ENCODE measurements around the gene SLC6A2. TPM values are rescaled to one million over a fixed set of nuclear protein-coding genes. Genes with fewer than 3 reads are reported as not detected.

Gene SLC6A2
- total RNA-seq, 1 donor from 2014 or later, result not detected

- intact Hi-C loops (cut with DNase I), result no loop called here
- ATAC-seq (peak; percentile 48), DNase-seq (ENCODE audit: missing footprints) (no peak)
Measured at GRCh38 chr16:55643161-55643970, 12.4 kb upstream of the SLC6A2 start.

- no peak for ATAC-seq
- no peak for DNase-seq (ENCODE audit: missing footprints)
- intact Hi-C loops (cut with DNase I), result no loop called here
Measured at GRCh38 chr16:55645986-55646385, 9.8 kb upstream of the SLC6A2 start.

GRCh38 chr16:55647343-55647742 lies 8.4 kb upstream of the SLC6A2 start:
- ATAC-seq, result no peak
- no peak for DNase-seq (ENCODE audit: missing footprints)
- intact Hi-C loops (cut with DNase I), result no loop called here

GRCh38 chr16:55647798-55648197 lies 8.0 kb upstream of the SLC6A2 start:
- ATAC-seq (no peak), DNase-seq (ENCODE audit: missing footprints) (no peak)
- intact Hi-C loops (cut with DNase I), result no loop called here

GRCh38 chr16:55651841-55652824 lies 3.7 kb upstream of the SLC6A2 start:
- no peak for ATAC-seq
- DNase-seq (ENCODE audit: missing footprints), result no peak
- intact Hi-C loops (cut with DNase I), result no loop called here

GRCh38 chr16:55653106-55653505 lies 2.7 kb upstream of the SLC6A2 start:
- ATAC-seq, result no peak
- DNase-seq (ENCODE audit: missing footprints), result no peak
- intact Hi-C loops (cut with DNase I), result no loop called here

- no peak for DNase-seq (ENCODE audit: missing footprints)
- intact Hi-C loops (cut with DNase I), result no loop called here
- peak; percentile 19 for ATAC-seq
Measured at GRCh38 chr16:55655381-55655896, 349 bp upstream of the SLC6A2 start.

- intact Hi-C loops (cut with DNase I), result no loop called here
- DNase-seq (ENCODE audit: missing footprints), result no peak
- ATAC-seq, result no peak
Measured at GRCh38 chr16:55656691-55657092, 904 bp downstream of the SLC6A2 start.

- DNase-seq (ENCODE audit: missing footprints) (no peak), ATAC-seq (no peak)
- intact Hi-C loops (cut with DNase I), result no loop called here
Measured at GRCh38 chr16:55657616-55658015, 1.8 kb downstream of the SLC6A2 start.

GRCh38 chr16:55658898-55659420 lies 3.2 kb downstream of the SLC6A2 start:
- ATAC-seq, result no peak
- intact Hi-C loops (cut with DNase I), result no loop called here
- no peak for DNase-seq (ENCODE audit: missing footprints)

- intact Hi-C loops (cut with DNase I), result no loop called here
- no peak for DNase-seq (ENCODE audit: missing footprints)
Measured at GRCh38 chr16:55660026-55660425, 4.2 kb downstream of the SLC6A2 start.

GRCh38 chr16:55660828-55661227 lies 5.0 kb downstream of the SLC6A2 start:
- DNase-seq (ENCODE audit: missing footprints) (no peak), ATAC-seq (no peak)
- intact Hi-C loops (cut with DNase I), result no loop called here

More at GRCh38 chr16:55660026-55660425, 4.2 kb downstream of the SLC6A2 start:
- no peak for ATAC-seq

GRCh38 chr16:55661941-55662643 lies 6.3 kb downstream of the SLC6A2 start:
- intact Hi-C loops (cut with DNase I), result no loop called here
- DNase-seq (ENCODE audit: missing footprints), result no peak

GRCh38 chr16:55662644-55663031 lies 6.8 kb downstream of the SLC6A2 start:
- intact Hi-C loops (cut with DNase I), result no loop called here
- DNase-seq (ENCODE audit: missing footprints) (no peak), ATAC-seq (peak; percentile 62)

More at GRCh38 chr16:55661941-55662643, 6.3 kb downstream of the SLC6A2 start:
- peak; percentile 55 for ATAC-seq

GRCh38 chr16:55663225-55663624 lies 7.4 kb downstream of the SLC6A2 start:
- intact Hi-C loops (cut with DNase I), result no loop called here
- DNase-seq (ENCODE audit: missing footprints) (no peak), ATAC-seq (no peak)

GRCh38 chr16:55663765-55664677 lies 8.2 kb downstream of the SLC6A2 start:
- intact Hi-C loops (cut with DNase I), result no loop called here
- peak; percentile 15 for ATAC-seq
- DNase-seq (ENCODE audit: missing footprints), result no peak

- ATAC-seq (no peak), DNase-seq (ENCODE audit: missing footprints) (no peak)
- intact Hi-C loops (cut with DNase I), result no loop called here
Measured at GRCh38 chr16:55664786-55665407, 9.1 kb downstream of the SLC6A2 start.

Data from Right ventricle myocardium inferior (tissue), 1 donor.